GM12873 (cell line): ENCODE results near the gene PYGB.

Experiments used
- CTCF ChIP-seq: IDR thresholded peaks from 2 replicates; pipeline ENCODE4 v1.5.1; 2012; ENCODE audit warnings: low read depth, mild to moderate bottlenecking, moderate library complexity, low read length, control low read depth; ENCODE audit not compliant: insufficient read depth; ENCODE audit errors: missing control alignments

PYGB gene

GRCh38 chr20:25277941-25278521, 30.1 kb downstream of the PYGB start:
- no peak for TF ChIP-seq CTCF

GRCh38 chr20:25278636-25279361, 30.9 kb downstream of the PYGB start:
- TF ChIP-seq CTCF, result no peak

- TF ChIP-seq CTCF, result no peak
Observed at GRCh38 chr20:25279403-25279802, 31.5 kb downstream of the PYGB start.

GRCh38 chr20:25280051-25280573, 32.2 kb downstream of the PYGB start:
- no peak for TF ChIP-seq CTCF

GRCh38 chr20:25280574-25281535, 33.0 kb downstream of the PYGB start:
- TF ChIP-seq CTCF, result no peak

GRCh38 chr20:25281541-25281991, 33.7 kb downstream of the PYGB start:
- no peak for TF ChIP-seq CTCF
